Glomerular visceral epithelial cell (primary cell): ENCODE measurements around the gene SPTA1.

ENCODE experiments used
- DNase-seq: peaks from one replicate; pipeline ENCODE4 v3.0.0-alpha.2; 2016; ENCODE audit errors: extremely low spot score

SPTA1 gene

GRCh38 chr1:158685085-158685484, 1.4 kb downstream of the SPTA1 start:
- no peak for DNase-seq

- no peak for DNase-seq
Measured at GRCh38 chr1:158681606-158682005, 4.9 kb downstream of the SPTA1 start.

GRCh38 chr1:158679289-158679688, 7.2 kb downstream of the SPTA1 start:
- no peak for DNase-seq

DNA sequence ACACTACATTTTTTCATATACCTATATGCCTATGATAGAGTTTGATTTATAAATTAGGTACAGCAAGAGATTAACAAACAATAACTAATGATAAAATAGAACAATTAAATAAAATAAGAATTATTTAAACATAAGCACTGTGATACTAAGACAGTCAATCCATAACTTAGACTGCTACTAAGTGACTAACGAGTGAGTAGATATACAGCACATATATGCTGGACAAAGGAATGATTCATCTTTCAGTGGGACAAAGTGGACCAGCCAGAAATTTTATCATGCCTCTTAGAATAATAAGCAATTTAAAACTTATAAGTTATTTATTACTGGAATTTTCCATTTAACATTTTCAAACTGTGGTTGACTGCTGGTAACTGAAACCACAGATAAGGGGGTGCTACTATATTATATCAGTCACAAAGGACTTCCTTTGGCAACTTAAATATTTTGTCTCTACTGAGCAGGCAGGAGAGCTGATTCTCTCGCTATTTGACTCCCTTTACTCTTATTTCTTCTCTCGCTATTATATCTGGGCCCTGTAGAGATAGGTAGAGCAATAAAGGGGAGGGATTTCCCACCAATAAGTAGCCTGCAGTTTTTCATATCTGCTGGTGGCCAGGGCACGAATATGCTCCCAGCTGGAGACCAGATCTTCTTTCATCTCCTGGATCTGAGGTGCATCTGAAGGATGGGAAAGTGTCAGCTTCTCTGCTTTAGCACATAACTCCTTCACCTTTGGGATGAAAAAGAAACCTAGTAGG, 10.8 kb downstream of the SPTA1 start:
- DNase-seq = no peak

- no peak for DNase-seq
Measured at GRCh38 chr1:158674302-158674701, 12.2 kb downstream of the SPTA1 start.

- no peak for DNase-seq
Measured at GRCh38 chr1:158666037-158666436, 20.5 kb downstream of the SPTA1 start.

- no peak for DNase-seq
Measured at GRCh38 chr1:158654571-158654970, 31.9 kb downstream of the SPTA1 start.

DNA sequence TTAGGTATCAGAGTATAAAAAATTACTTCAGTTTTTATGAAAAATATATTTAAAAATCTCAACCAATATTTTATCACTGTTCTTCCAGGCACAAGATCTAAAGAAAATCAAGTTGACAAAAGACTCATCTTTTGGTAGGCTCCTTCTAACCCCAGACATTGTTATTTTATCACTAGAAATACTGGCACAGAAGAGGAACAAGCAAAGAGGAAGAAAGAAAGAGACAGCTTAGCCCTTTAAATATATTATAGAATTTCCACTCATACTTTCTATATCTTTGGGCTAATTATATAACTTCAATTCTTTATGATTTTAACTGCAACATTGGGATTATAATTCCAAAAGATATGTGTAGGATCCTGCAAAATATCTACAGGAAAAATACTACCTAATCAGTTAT, 32.4 kb downstream of the SPTA1 start:
- no peak for DNase-seq

DNA sequence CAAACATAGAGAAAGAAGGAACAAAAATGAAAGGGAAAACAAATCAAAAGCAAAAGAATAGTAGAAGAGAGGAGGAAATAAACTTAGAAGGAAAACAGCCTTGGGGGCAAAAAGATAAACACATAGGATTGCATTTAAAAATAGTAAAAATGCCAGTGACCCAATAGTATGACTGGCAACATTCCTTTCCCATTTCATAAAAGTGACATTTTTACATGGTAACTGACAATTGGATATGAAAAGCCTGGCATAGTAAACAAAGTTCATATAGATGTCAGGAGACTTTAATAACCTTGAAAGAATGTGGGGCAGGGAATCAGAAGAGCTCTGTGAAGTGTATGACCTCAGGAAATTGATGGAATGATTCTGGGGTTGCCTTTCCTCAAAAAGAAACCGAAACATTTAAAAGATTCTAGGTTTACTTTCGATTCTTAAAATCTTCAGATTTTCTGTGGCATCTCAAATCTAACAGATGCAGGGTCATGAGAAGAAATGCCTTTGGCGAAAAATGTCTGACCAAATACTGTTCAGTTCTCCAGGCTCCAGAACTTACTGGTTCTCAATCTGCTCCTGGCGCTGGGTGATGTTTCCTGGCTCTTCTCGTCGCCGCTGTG, 33.7 kb downstream of the SPTA1 start:
- DNase-seq = no peak

DNA sequence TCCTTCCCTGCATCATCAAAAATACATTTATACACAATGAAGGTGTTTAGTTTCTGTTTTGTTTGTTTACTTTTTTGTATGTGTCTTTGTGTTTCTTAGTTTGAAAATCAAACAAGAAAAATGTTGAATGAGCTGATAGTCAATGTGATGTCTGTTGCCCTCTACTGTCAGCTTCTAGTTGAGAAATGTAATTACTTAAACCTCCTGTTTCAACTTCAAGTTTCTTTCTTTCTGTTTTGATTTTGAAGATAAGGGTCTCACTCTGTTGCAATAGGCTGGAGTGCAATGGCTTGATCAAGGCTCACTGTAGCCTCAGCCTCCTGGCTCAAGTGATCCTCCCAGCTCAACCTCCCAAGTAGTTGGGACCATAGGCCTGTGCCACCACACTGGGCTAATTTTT, 37.5 kb downstream of the SPTA1 start:
- no peak for DNase-seq

GRCh38 chr1:158646465-158646864, 40.0 kb downstream of the SPTA1 start:
- no peak for DNase-seq

- no peak for DNase-seq
Measured at GRCh38 chr1:158644449-158644848, 42.1 kb downstream of the SPTA1 start.

- no peak for DNase-seq
Measured at GRCh38 chr1:158638904-158639303, 47.6 kb downstream of the SPTA1 start.

DNA sequence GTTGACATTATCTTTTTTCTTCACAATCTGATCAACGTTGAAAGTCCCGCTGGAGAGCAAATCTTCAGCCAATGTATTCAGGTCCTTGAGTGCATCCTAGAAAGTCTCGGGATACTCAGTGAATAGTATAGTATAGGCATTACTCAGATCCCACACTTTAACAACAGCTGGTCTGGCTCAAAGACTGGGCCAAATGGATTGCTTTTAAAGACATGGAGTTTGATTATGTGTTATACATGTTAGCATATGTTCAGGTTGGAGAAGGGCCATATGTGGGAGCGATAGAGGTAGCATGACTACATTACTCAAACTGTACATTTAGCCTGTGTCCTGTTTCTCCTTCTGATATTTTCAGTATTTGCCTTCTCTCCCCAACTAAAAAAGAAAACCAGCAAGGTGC, 48.4 kb downstream of the SPTA1 start:
- DNase-seq = no peak

- no peak for DNase-seq
Measured at GRCh38 chr1:158613764-158614163, 72.8 kb downstream of the SPTA1 start.

DNA sequence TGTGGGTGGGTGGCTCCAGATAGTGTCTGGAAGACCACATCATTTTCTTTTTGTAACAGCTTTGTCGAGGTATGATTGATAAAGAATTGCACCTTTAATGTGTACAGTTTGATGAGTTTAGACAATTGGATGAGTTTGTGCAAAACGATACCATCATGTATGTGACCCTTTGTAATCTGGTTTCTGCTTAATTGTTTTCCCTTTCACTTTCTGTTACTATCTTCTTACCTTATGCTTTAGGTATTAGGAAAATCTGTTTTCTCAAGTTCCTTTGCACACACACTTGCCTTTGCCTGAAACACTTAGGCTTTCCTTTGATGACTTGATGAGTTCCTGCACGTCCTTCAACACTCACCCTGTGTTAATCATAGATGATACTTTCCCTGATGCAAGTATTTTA, 74.6 kb downstream of the SPTA1 start:
- DNase-seq = no peak

GRCh38 chr1:158607296-158607695, 79.2 kb downstream of the SPTA1 start:
- DNase-seq = no peak

GRCh38 chr1:158604968-158605367, 81.5 kb downstream of the SPTA1 start, which contains the start of gene OR10Z1:
OR10Z1 (plus strand) TSS chr1:158605268; CDS start chr1:158606439, 1,171 bp downstream.
- DNase-seq = no peak

- DNase-seq = no peak
Measured at GRCh38 chr1:158600735-158601134, 85.8 kb downstream of the SPTA1 start.

GRCh38 chr1:158586942-158587341, 99.6 kb downstream of the SPTA1 start:
- no peak for DNase-seq

- DNase-seq = no peak
Measured at GRCh38 chr1:158583962-158584361, 102.6 kb downstream of the SPTA1 start.

DNA sequence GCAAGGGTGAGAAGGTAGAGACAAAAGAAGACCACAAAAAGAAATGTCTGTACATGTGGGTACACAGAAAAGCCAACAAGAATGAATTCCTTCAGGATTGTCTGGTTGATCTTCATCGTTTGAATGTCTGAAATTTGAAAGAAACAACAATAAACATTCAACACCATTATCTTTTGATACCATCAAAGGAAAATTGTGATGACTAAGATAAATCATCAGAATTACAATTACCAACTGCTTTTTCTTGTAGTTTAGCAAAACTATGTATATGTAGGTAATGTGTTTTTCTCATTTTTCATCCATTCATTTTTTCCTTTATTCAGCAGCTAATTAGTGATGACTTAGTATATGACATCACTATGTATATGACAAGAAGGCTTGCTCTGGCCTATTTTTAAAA, 106.8 kb downstream of the SPTA1 start, which contains the start of gene OR10X1:
Gene OR10X1 (minus strand): TSS at position 167 of the 400 bp plus-strand sequence. CDS start 0 bp downstream, at position 167.
- DNase-seq = no peak

DNA sequence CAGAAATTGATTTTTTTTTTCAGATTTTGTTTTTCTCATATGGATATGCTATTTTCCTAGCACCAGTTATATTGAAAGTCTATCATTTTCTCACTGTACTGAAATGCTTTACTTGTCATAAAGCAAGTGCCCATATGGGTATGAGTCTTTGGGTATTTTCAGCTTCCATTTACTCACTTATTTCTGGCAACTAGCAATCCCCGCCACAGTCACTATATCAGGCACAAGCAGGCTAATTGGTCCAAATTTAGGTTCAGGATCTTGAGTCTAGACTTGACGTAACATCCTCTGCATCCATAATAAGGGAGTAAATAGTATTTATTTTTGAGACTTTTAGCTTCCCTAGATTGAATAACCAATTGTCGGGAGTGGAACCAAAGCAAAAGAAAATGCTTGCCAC, 109.0 kb downstream of the SPTA1 start:
- no peak for DNase-seq
